HCT116 (cell line): ENCODE data around the gene TPM2. TPM values are rescaled to one million over a fixed set of nuclear protein-coding genes. Genes with fewer than 3 reads are reported as not detected.
A peak's percentile ranks its signal among the peaks of the same experiment; 100 is the strongest.

Source experiments
- ATAC-seq: fragments of 200-7000 bp; cut with Tn5 transposase; 2 replicates; pipeline ENCODE4 v1.9.1; 2020; ENCODE audit warnings: mild to moderate bottlenecking, moderate library complexity
- BruUV-seq: library from RNA; stranded (reverse); fragments of 400-500 nt; replicated peaks from 2 replicates; lab custom pipeline; 2021; lab: Mats Ljungman, UMichigan
- CTCF ChIA-PET: fragments of 300-600 bp; sonication (Branson Sonifier 250); formaldehyde crosslinking; loops from one replicate; lab custom pipeline; 2021; ENCODE audit warnings: antibody characterized with exemption; lab: Charles Lee
- POLR2A ChIA-PET: fragments of 300-600, 350-600 bp; sonication (Branson Sonifier 250); formaldehyde crosslinking; loops from one replicate; lab custom pipeline; 2021; ENCODE audit warnings: antibody characterized with exemption; lab: Charles Lee
- RAD21 ChIA-PET, 2 experiments: fragments of 300-600 bp; sonication (Branson Sonifier 250); formaldehyde crosslinking; loops; one replicate each; lab custom pipeline; 2023; ENCODE audit warnings: low total read pairs in 2 of 2; ENCODE audit not compliant: uncharacterized antibody in 2 of 2, unreplicated experiment in 2 of 2, low non-redundant PET in 1 of 2; lab: Charles Lee
- DNase-seq: peaks from one replicate; pipeline ENCODE4 v3.0.0-alpha.2; 2010; ENCODE audit warnings: low read depth, low spot score
- H2AFZ ChIP-seq: fragments of 200-600 bp; shearing (Covaris generic), sonication (generic); 2 replicates; pipeline ENCODE4 v1.6.1; 2017; ENCODE audit warnings: low read depth, mixed run types, mixed read lengths, antibody characterized with exemption, low read length; ENCODE audit not compliant: poor library complexity, severe bottlenecking
- H3K27ac ChIP-seq: 2 replicates; pipeline ENCODE4 v1.5.1; 2012; ENCODE audit warnings: low read depth, low read length
- H3K27me3 ChIP-seq: fragments of 200-600 bp; sonication (generic); 2 replicates; pipeline ENCODE4 v1.6.1; 2016; ENCODE audit warnings: mixed run types, low read length, mixed read lengths; ENCODE audit not compliant: insufficient read depth
- H3K36me3 ChIP-seq, 2 experiments: fragments of 200-500 bp in 1 of 2; fragments of 200-600 bp in 1 of 2; sonication (Bioruptor generic) in 1 of 2; sonication (generic) in 1 of 2; 2 replicates each; pipeline versions ENCODE4 v1.5.1 to v1.6.1; 2014 to 2016; ENCODE audit warnings: low read length in 2 of 2, inconsistent platforms in 1 of 2, mixed read lengths in 1 of 2, mixed run types in 1 of 2; ENCODE audit not compliant: insufficient read depth in 2 of 2, control insufficient read depth in 1 of 2
- H3K4me1 ChIP-seq, 2 experiments: fragments of 200-600 bp in 1 of 2; sonication (generic) in 1 of 2; 2 replicates each; pipeline versions ENCODE4 v1.5.1 to v1.6.1; 2012 to 2017; ENCODE audit warnings: low read length in 2 of 2, inconsistent platforms in 1 of 2, mild to moderate bottlenecking in 1 of 2, mixed read lengths in 1 of 2, mixed run types in 1 of 2, moderate library complexity in 1 of 2; ENCODE audit not compliant: insufficient read depth in 2 of 2, control insufficient read depth in 1 of 2
- H3K4me2 ChIP-seq: fragments of 200-600 bp; sonication (generic); 2 replicates; pipeline ENCODE4 v1.6.1; 2017; ENCODE audit warnings: mixed run types, low read length, mixed read lengths
- H3K4me3 ChIP-seq, 2 experiments: fragments of 200-600 bp in 1 of 2; sonication (generic) in 1 of 2; replicated peaks in 1 of 2; 2 replicates each; pipeline ENCODE4 v1.5.1; 2011 to 2016; ENCODE audit warnings: low read length in 2 of 2, control low read depth in 1 of 2, low read depth in 1 of 2, mild to moderate bottlenecking in 1 of 2, mixed read lengths in 1 of 2, mixed run types in 1 of 2
- H3K79me2 ChIP-seq: fragments of 200-600 bp; sonication (generic); 2 replicates; pipeline ENCODE4 v1.6.1; 2017; ENCODE audit warnings: mild to moderate bottlenecking, mixed run types, low read length, moderate library complexity, mixed read lengths; ENCODE audit not compliant: insufficient read depth
- H3K9ac ChIP-seq: fragments of 200-600 bp; sonication (generic); 2 replicates; pipeline ENCODE4 v1.6.1; 2016; ENCODE audit warnings: low read length, mixed read lengths
- H3K9me2 ChIP-seq: fragments of 200-600 bp; sonication (generic), shearing (Covaris generic); 2 replicates; pipeline ENCODE4 v1.6.1; 2017; ENCODE audit warnings: mixed run types, mild to moderate bottlenecking, moderate library complexity; ENCODE audit not compliant: insufficient read depth
- H3K9me3 ChIP-seq, 2 experiments: fragments of 200-500 bp in 1 of 2; fragments of 200-600 bp in 1 of 2; sonication (Bioruptor generic) in 1 of 2; sonication (generic) in 1 of 2; 2 replicates each; pipeline ENCODE4 v1.6.1; 2014 to 2017; ENCODE audit warnings: low read length in 2 of 2, mixed read lengths in 2 of 2, inconsistent platforms in 1 of 2, low read depth in 1 of 2, mild to moderate bottlenecking in 1 of 2, mixed run types in 1 of 2, moderate library complexity in 1 of 2; ENCODE audit not compliant: control insufficient read depth in 1 of 2, insufficient read depth in 1 of 2
- H4K20me1 ChIP-seq: fragments of 200-600 bp; sonication (generic), shearing (Covaris generic); 2 replicates; pipeline ENCODE4 v1.6.1; 2017; ENCODE audit warnings: mixed run types, mild to moderate bottlenecking, moderate library complexity; ENCODE audit not compliant: insufficient read depth
- CBX3 ChIP-seq: IDR thresholded peaks from 2 replicates; pipeline ENCODE4 v1.6.1; 2012; ENCODE audit warnings: low read depth
- EGR1 ChIP-seq: IDR thresholded peaks from 2 replicates; pipeline ENCODE4 v1.6.1; 2012; ENCODE audit warnings: low read depth
- FOSL1 ChIP-seq: IDR thresholded peaks from 2 replicates; pipeline ENCODE4 v1.6.1; 2012; ENCODE audit warnings: low read depth
- JUND ChIP-seq: IDR thresholded peaks from 2 replicates; pipeline ENCODE4 v1.6.1; 2012
- POLR2AphosphoS5 ChIP-seq: IDR thresholded peaks from 2 replicates; pipeline ENCODE4 v1.6.1; 2011; ENCODE audit warnings: mild to moderate bottlenecking, low read depth, low read length, moderate library complexity
- RAD21 ChIP-seq: IDR thresholded peaks from 2 replicates; pipeline ENCODE4 v1.6.1; 2012; ENCODE audit warnings: low read depth, mild to moderate bottlenecking
- SIN3A ChIP-seq: IDR thresholded peaks from 2 replicates; pipeline ENCODE4 v1.6.1; 2012; ENCODE audit warnings: low read depth
- TCF7L2 ChIP-seq: IDR thresholded peaks from 2 replicates; pipeline ENCODE4 v1.7.0; 2011; ENCODE audit warnings: borderline replicate concordance, inconsistent platforms; ENCODE audit not compliant: insufficient read depth, insufficient read length; ENCODE audit errors: extremely low read depth
- ZBTB33 ChIP-seq: IDR thresholded peaks from 2 replicates; pipeline ENCODE4 v1.6.1; 2011; ENCODE audit warnings: mild to moderate bottlenecking, low read length, moderate library complexity; ENCODE audit not compliant: insufficient replicate concordance; ENCODE audit errors: extremely low read depth
- ZNF274 ChIP-seq: fragments of 200-500 bp; sonication (Bioruptor generic); IDR thresholded peaks from 2 replicates; pipeline ENCODE4 v1.6.1; 2014; ENCODE audit warnings: mild to moderate bottlenecking, low read depth, low read length, inconsistent platforms
- intact Hi-C: fragments of 100-400 bp; cut with micrococcal nuclease; formaldehyde crosslinking; loops from 2 replicates; pipeline ENCODE4 v1.10.0; 2022
- total RNA-seq: library from RNA; stranded (reverse); gene quantifications from one replicate; pipeline ENCODE4 v1.2.1, GENCODE V29; 2021; ENCODE audit not compliant: unreplicated experiment
- TF ChIP-seq, protein P1 (sequence below), 3 experiments: fragments of 200-600 bp in 1 of 3; sonication (generic) in 1 of 3; IDR thresholded peaks in 2 of 3; conservative IDR thresholded peaks in 1 of 3; 2 replicates each; pipeline ENCODE4 v1.5.1; 2012 to 2017; ENCODE audit warnings: low read depth in 2 of 3, low read length in 2 of 3, antibody characterized with exemption in 1 of 3, borderline replicate concordance in 1 of 3, control low read depth in 1 of 3, mild to moderate bottlenecking in 1 of 3, mixed read lengths in 1 of 3, mixed run types in 1 of 3, moderate library complexity in 1 of 3; ENCODE audit not compliant: insufficient read depth in 1 of 3

Gene TPM2
- total RNA-seq, 1 experiment from 2014 or later, result 278 TPM

DNA sequence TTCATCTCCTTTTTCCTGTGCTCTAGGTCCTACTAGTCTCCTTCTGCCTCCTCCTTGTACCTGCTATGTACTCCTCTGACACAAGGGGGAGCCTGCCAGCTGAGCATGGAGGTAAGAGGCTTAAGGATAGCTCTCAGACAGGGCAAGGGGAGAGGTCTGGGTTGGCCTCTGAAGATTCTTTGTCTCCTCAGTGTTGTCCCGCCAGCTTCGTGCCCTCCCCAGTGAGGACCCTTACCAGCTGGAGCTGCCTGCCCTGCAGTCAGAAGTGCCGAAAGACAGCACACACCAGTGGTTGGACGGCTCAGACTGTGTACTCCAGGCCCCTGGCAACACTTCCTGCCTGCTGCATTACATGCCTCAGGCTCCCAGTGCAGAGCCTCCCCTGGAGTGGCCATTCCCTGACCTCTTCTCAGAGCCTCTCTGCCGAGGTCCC lies 46.5 kb upstream of the TPM2 start:
- Histone ChIP-seq H2AFZ (no peak overlapping the region), H4K20me1 (no peaks in the 10 kb centered on the region), H3K9me3 (no peaks in the 10 kb centered on the region), H3K9ac (no peak overlapping the region), H3K79me2 (peaks cover 20% of the 10 kb centered on the region), H3K27me3 (no peaks in the 10 kb centered on the region), H3K36me3 (peaks cover 38 to 47% of the 10 kb centered on the region in 2 experiments), H3K4me3 (no peak overlapping the region), H3K9me2 (no peaks in the 10 kb centered on the region), H3K4me2 (no peak overlapping the region), H3K4me1 (peaks cover 10 to 15% of the 10 kb centered on the region in 2 experiments)
- BruUV-seq, result no TSS peak
- intact Hi-C loops, result no loop called here
- peak; percentile 28 for ATAC-seq
- POLR2A ChIA-PET, result no interaction called here
- RAD21 ChIA-PET, result no interaction called here
- CTCF ChIA-PET, result interaction anchor here (0.7 to 2.4 kb wide), 8 partner anchors 11 to 146 kb away, joined by 3 to 15 read pairs (median 4); partner anchors contain the start of genes GBA2 and RGP1
- no peak for TF ChIP-seq POLR2AphosphoS5
- TF ChIP-seq, protein P1, sequence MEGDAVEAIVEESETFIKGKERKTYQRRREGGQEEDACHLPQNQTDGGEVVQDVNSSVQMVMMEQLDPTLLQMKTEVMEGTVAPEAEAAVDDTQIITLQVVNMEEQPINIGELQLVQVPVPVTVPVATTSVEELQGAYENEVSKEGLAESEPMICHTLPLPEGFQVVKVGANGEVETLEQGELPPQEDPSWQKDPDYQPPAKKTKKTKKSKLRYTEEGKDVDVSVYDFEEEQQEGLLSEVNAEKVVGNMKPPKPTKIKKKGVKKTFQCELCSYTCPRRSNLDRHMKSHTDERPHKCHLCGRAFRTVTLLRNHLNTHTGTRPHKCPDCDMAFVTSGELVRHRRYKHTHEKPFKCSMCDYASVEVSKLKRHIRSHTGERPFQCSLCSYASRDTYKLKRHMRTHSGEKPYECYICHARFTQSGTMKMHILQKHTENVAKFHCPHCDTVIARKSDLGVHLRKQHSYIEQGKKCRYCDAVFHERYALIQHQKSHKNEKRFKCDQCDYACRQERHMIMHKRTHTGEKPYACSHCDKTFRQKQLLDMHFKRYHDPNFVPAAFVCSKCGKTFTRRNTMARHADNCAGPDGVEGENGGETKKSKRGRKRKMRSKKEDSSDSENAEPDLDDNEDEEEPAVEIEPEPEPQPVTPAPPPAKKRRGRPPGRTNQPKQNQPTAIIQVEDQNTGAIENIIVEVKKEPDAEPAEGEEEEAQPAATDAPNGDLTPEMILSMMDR (IDR thresholded peaks at IDR 0.05 in 2 of 3, conservative IDR thresholded peaks at IDR 0.05 in 1 of 3; ENCODE audit: borderline replicate concordance in 1 of 3, insufficient read depth in 1 of 3, low read depth in 2 of 3, low read length in 2 of 3), result peak in 2 of 3 experiments; percentile 84 to 93; a peak in 4 of 6 replicates
- TF ChIP-seq, all 23 proteins: peak for 1
- peak overlapping the region; percentile 1; the same call in 1 of the 2 replicates for H3K27ac ChIP-seq
- DNase-seq, result peak; percentile 64

DNA sequence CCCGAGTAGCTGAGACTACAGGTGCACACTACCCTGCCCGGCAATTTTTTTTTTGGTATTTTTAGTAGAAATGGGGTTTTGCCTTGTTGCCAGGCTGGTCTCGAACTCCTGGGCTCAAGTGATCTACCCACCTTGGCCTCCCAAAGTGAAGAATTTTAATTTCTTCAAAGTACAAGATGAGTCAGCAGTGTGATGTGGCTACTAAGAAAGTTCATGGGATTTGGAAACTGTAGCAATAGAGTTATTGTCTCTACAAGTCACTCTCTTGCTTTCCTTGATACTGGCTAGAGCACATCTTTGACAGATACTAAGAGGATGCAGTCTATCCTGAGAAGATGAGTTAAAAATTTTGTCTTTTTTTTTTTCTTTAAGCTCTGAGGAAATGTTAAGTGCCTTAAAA lies 44.4 kb upstream of the TPM2 start:
- no peak for DNase-seq
- no peaks in the 10 kb centered on the region for H3K9me3 ChIP-seq
- ChIA-PET CTCF (interaction anchor here (0.9 to 1.0 kb wide), 2 partner anchors 15 to 38 kb away, joined by 3 read pairs; partner anchors contain the start of genes GBA2 and RGP1), POLR2A (no interaction called here), RAD21 (no interaction called here)
- H4K20me1 ChIP-seq, result no peaks in the 10 kb centered on the region
- H3K4me1 ChIP-seq, result peaks cover 22 to 36% of the 10 kb centered on the region in 2 experiments
- no TSS peak for BruUV-seq
- peak overlapping the region; percentile 81 for H3K4me2 ChIP-seq
- intact Hi-C loops, result no loop called here
- ATAC-seq, result no peak
- H3K79me2 ChIP-seq, result peaks cover 41% of the 10 kb centered on the region
- H2AFZ ChIP-seq, result no peak overlapping the region
- H3K4me3 ChIP-seq, result peak overlapping the region in 1 of 2 experiments; percentile 94; a peak in 2 of 4 replicates
- H3K9me2 ChIP-seq, result no peaks in the 10 kb centered on the region
- H3K9ac ChIP-seq, result no peak overlapping the region
- peaks cover 28 to 32% of the 10 kb centered on the region in 2 experiments for H3K36me3 ChIP-seq
- no peaks in the 10 kb centered on the region for H3K27me3 ChIP-seq
- peak overlapping the region; percentile 90; the same call in 1 of the 2 replicates for H3K27ac ChIP-seq
- TF ChIP-seq ZBTB33 (no peak), TCF7L2 (no peak), POLR2AphosphoS5 (no peak), ZNF274 (no peak), JUND (no peak), EGR1 (no peak), CBX3 (no peak), FOSL1 (no peak), SIN3A (no peak), RAD21 (no peak)
- TF ChIP-seq, protein P1 (IDR thresholded peaks at IDR 0.05 in 2 of 3, conservative IDR thresholded peaks at IDR 0.05 in 1 of 3; ENCODE audit: borderline replicate concordance in 1 of 3, insufficient read depth in 1 of 3, low read depth in 2 of 3, low read length in 2 of 3), result no peak
